BE2C (cell line): ENCODE results near the gene PRSS21.

ENCODE experiments used
- DNase-seq: peaks from one replicate; pipeline ENCODE4 v3.0.0-alpha.2; 2020
- H3K27me3 ChIP-seq: fragments of 250-450 bp; sonication (Bioruptor Pico); 2 replicates; pipeline ENCODE4 v1.5.1; 2020; ENCODE audit warnings: mild to moderate bottlenecking
- H3K36me3 ChIP-seq: fragments of 250-450 bp; sonication (Bioruptor Pico); 2 replicates; pipeline ENCODE4 v1.5.1; 2020; ENCODE audit warnings: mild to moderate bottlenecking
- H3K4me1 ChIP-seq: fragments of 250-450 bp; sonication (Bioruptor Pico); 2 replicates; pipeline ENCODE4 v1.5.1; 2020
- H3K4me3 ChIP-seq: 2 replicates; pipeline ENCODE4 v1.5.1; 2011; ENCODE audit warnings: low read depth, low read length
- H3K9me3 ChIP-seq: fragments of 250-450 bp; sonication (Bioruptor Pico); 2 replicates; pipeline ENCODE4 v1.5.1; 2020
- TF ChIP-seq, protein P1 (sequence below): IDR thresholded peaks from 2 replicates; pipeline ENCODE4 v1.5.1; 2012; ENCODE audit warnings: mild to moderate bottlenecking, low read depth, low read length

PRSS21 gene

DNA sequence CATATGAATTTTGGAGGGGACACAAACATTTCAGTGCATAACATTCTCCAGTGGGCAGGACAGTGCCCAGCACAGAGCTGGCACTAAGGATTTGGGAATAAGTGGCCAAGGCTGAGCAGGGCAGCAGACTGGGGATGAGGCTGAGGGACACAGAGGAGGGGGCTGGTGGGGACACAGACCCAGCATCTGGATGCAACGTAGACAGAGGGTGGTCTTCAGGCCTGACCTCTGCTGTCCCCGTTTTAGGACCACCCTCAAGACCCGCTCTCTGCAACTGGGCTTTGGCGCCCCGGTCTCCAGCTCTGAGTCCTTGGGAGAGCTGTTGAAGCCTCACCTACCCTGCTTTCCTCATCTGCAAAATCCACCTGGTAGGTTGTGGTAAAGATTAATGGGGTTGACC is 26.4 kb upstream of the PRSS21 start:
- no peaks in the 10 kb centered on the region for H3K36me3 ChIP-seq
- H3K9me3 ChIP-seq, result no peaks in the 10 kb centered on the region; the same call in 1 of the 2 replicates
- TF ChIP-seq, protein P1, sequence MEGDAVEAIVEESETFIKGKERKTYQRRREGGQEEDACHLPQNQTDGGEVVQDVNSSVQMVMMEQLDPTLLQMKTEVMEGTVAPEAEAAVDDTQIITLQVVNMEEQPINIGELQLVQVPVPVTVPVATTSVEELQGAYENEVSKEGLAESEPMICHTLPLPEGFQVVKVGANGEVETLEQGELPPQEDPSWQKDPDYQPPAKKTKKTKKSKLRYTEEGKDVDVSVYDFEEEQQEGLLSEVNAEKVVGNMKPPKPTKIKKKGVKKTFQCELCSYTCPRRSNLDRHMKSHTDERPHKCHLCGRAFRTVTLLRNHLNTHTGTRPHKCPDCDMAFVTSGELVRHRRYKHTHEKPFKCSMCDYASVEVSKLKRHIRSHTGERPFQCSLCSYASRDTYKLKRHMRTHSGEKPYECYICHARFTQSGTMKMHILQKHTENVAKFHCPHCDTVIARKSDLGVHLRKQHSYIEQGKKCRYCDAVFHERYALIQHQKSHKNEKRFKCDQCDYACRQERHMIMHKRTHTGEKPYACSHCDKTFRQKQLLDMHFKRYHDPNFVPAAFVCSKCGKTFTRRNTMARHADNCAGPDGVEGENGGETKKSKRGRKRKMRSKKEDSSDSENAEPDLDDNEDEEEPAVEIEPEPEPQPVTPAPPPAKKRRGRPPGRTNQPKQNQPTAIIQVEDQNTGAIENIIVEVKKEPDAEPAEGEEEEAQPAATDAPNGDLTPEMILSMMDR, result no peak
- peaks cover 41% of the 10 kb centered on the region for H3K27me3 ChIP-seq
- no peak overlapping the region for H3K4me3 ChIP-seq
- H3K4me1 ChIP-seq, result no peaks in the 10 kb centered on the region
- DNase-seq, result no peak

DNA sequence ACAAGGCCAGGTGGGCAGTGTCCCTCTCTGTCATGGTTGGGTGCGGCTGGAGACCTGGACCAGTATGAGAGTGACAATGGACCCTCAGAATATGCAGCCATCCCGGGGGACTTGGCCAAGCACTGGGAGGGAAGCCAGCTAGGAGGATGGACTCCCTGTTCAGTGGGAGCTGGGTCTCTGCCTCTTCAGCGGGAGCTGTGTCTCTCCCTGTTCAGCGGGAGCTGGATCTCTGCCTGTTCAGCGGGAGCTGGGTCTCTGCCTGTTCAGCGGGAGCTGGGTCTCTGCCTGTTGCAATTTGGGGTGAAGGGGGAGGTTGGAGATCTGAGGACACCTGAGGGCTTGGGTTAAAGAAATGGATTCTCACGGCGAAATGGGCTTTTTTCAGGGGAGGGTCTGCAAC is 25.9 kb upstream of the PRSS21 start:
- Histone ChIP-seq H3K27me3 (peaks cover 41% of the 10 kb centered on the region), H3K4me1 (no peaks in the 10 kb centered on the region), H3K4me3 (no peak overlapping the region), H3K36me3 (no peaks in the 10 kb centered on the region), H3K9me3 (no peaks in the 10 kb centered on the region; the same call in 1 of the 2 replicates)
- TF ChIP-seq, protein P1, result no peak
- DNase-seq, result no peak

GRCh38 chr16:2792940-2793339 is 24.1 kb upstream of the PRSS21 start:
- peaks cover 38% of the 10 kb centered on the region for H3K27me3 ChIP-seq
- no peak for DNase-seq
- no peaks in the 10 kb centered on the region for H3K36me3 ChIP-seq
- TF ChIP-seq, protein P1, result no peak
- H3K4me3 ChIP-seq, result no peak overlapping the region
- no peaks in the 10 kb centered on the region; the same call in 1 of the 2 replicates for H3K9me3 ChIP-seq
- H3K4me1 ChIP-seq, result no peaks in the 10 kb centered on the region

DNA sequence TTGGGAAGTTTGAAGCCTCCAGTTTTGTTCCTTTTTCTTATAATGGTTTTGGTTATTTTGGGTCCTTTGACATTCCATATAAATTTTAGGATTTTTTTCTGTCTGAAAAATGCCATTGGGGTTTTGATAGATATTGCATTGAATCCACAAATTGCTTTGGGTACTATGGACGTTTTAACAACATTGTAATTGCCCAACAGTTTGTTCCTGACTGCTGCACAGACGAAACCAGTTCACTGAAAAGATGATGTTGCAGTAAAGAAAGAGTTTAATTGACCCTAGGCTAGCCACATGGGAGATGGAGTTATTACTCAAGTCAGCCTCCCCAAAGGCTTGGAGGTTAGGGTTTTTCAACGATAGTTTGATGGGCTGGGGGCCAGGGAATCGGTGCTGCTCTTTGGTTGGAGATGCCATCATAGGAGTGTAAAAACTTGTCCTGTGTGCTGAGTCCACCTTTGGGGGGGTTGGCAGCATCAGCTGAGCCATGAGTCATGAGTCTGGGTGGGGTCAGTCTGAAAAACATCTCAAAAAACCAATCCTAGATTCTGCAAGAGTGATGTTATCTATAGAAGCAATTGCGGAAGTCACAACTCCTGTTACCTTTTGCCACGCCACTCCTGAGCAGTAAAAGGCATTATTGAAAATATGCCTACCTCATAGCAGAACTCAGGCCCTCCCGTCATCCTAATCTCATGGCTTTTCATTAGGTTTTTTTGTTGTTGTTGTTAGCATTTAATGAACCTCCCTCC is 21.5 kb upstream of the PRSS21 start:
- Histone ChIP-seq H3K9me3 (no peaks in the 10 kb centered on the region; the same call in 1 of the 2 replicates), H3K4me1 (no peaks in the 10 kb centered on the region), H3K27me3 (peaks cover 25% of the 10 kb centered on the region), H3K4me3 (no peak overlapping the region), H3K36me3 (no peaks in the 10 kb centered on the region)
- no peak for DNase-seq
- TF ChIP-seq, protein P1, result no peak

- TF ChIP-seq, protein P1, result no peak
- H3K4me1 ChIP-seq, result no peaks in the 10 kb centered on the region
- DNase-seq, result no peak
Observed at GRCh38 chr16:2798723-2799204, 18.3 kb upstream of the PRSS21 start.

DNA sequence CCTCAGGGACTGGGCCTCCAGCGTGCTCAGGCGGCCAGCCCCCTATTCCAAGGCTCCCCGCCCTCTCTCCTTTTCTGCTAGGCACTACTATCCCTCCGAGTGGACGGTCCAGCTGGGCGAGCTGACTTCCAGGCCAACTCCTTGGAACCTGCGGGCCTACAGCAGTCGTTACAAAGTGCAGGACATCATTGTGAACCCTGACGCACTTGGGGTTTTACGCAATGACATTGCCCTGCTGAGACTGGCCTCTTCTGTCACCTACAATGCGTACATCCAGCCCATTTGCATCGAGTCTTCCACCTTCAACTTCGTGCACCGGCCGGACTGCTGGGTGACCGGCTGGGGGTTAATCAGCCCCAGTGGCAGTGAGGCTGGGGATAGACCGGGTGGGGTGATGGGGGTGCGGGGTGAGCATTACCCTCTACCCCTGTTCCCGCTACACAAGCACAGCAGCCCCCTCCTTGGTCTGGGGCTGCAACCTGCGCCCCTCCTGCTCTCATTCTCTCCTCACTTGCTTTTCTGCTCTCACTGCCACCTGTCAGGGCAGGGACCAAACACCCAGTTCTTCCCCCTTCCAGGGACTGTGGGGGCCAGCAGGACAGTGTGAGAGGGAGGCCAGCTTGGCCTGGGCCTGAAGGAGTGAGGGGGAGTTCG is 17.7 kb upstream of the PRSS21 start:
- TF ChIP-seq, protein P1, result no peak
- Histone ChIP-seq H3K4me3 (no peak overlapping the region), H3K36me3 (no peaks in the 10 kb centered on the region), H3K27me3 (no peaks in the 10 kb centered on the region), H3K4me1 (no peaks in the 10 kb centered on the region), H3K9me3 (no peaks in the 10 kb centered on the region; the same call in 1 of the 2 replicates)
- DNase-seq, result no peak

More at GRCh38 chr16:2798723-2799204, 18.3 kb upstream of the PRSS21 start:
- H3K27me3 ChIP-seq, result no peaks in the 10 kb centered on the region
- H3K4me3 ChIP-seq, result no peak overlapping the region
- H3K9me3 ChIP-seq, result no peaks in the 10 kb centered on the region; the same call in 1 of the 2 replicates
- H3K36me3 ChIP-seq, result no peaks in the 10 kb centered on the region
